Esophagus muscularis mucosa (tissue), 3 donors: ENCODE measurements around the gene PRSS36.

Source experiments
- CTCF ChIP-seq, 3 experiments: fragments of 200-600 bp in 2 of 3; fragments of 450-650 bp in 1 of 3; sonication (generic) in 2 of 3; IDR thresholded peaks; one replicate each; pipeline ENCODE4 v1.5.1; 2017 to 2019; ENCODE audit warnings: antibody characterized with exemption in 3 of 3, mild to moderate bottlenecking in 2 of 3, moderate library complexity in 1 of 3
- POLR2AphosphoS5 ChIP-seq, 2 donors: sonication (generic); formaldehyde crosslinking; IDR thresholded peaks; one replicate each; pipeline ENCODE4 v1.6.1; 2017; ENCODE audit warnings: antibody characterized with exemption in 2 of 2

GRCh38 chr16:31125844-31126243 is 24.0 kb downstream of the PRSS36 start:
- TF ChIP-seq POLR2AphosphoS5 (IDR thresholded peaks at IDR 0.05), result no peak
- TF ChIP-seq CTCF (IDR thresholded peaks at IDR 0.05), result no peak
